Non-pigmented ciliary epithelial cell (primary cell): ENCODE results near the gene GOT2.
"Not testable (repeated sequence)": the region's sequence is repeated elsewhere in the genome, so short reads cannot be mapped to it uniquely, and the experiment has no call there.

Experiments used
- DNase-seq: peaks from one replicate; pipeline ENCODE4 v3.0.0-alpha.2; 2010; ENCODE audit warnings: low read depth

The GOT2 gene

GRCh38 chr16:58717994-58718393 lies 16.1 kb downstream of the GOT2 start:
- DNase-seq: no peak

- DNase-seq: no peak
Observed at GRCh38 chr16:58716468-58716867, 17.6 kb downstream of the GOT2 start.

GRCh38 chr16:58713742-58714141 lies 20.4 kb downstream of the GOT2 start:
- no peak for DNase-seq

- DNase-seq: no peak
Observed at GRCh38 chr16:58709333-58709732, 24.8 kb downstream of the GOT2 start.

- DNase-seq: no peak
Observed at GRCh38 chr16:58699151-58699550, 35.0 kb downstream of the GOT2 start.

GRCh38 chr16:58695368-58695767 lies 38.7 kb downstream of the GOT2 start:
- no peak for DNase-seq

- no peak for DNase-seq
Observed at GRCh38 chr16:58692450-58692849, 41.7 kb downstream of the GOT2 start.

- peak; percentile 10 for DNase-seq
Observed at GRCh38 chr16:58686985-58687706, 47.0 kb downstream of the GOT2 start.

- no peak for DNase-seq
Observed at GRCh38 chr16:58685084-58685449, 49.0 kb downstream of the GOT2 start.

- peak; percentile 37 for DNase-seq
Observed at GRCh38 chr16:58684354-58685083, 49.6 kb downstream of the GOT2 start, which contains the start of gene SLC38A7. Gene SLC38A7, minus strand, starts transcription at chr16:58684770. Its CDS starts 4,644 bp downstream, at chr16:58680126.

GRCh38 chr16:58684001-58684353 lies 50.1 kb downstream of the GOT2 start:
- no peak for DNase-seq

- DNase-seq: no peak
Observed at GRCh38 chr16:58679763-58680162, 54.4 kb downstream of the GOT2 start.

GRCh38 chr16:58678716-58679115 lies 55.4 kb downstream of the GOT2 start:
- DNase-seq: no peak

GRCh38 chr16:58678269-58678668 lies 55.8 kb downstream of the GOT2 start:
- DNase-seq: no peak

GRCh38 chr16:58670946-58671583 lies 63.1 kb downstream of the GOT2 start:
- DNase-seq: no peak

- no peak for DNase-seq
Observed at GRCh38 chr16:58670177-58670576, 63.9 kb downstream of the GOT2 start.

GRCh38 chr16:58665200-58665599 lies 68.9 kb downstream of the GOT2 start:
- no peak for DNase-seq

GRCh38 chr16:58661199-58661830 lies 72.8 kb downstream of the GOT2 start:
- DNase-seq: peak; percentile 70

- not testable (repeated sequence) for DNase-seq
Observed at GRCh38 chr16:58659911-58660310, 74.2 kb downstream of the GOT2 start.

GRCh38 chr16:58658796-58659211 lies 75.3 kb downstream of the GOT2 start:
- no peak for DNase-seq
